Measurements from ENCODE around the gene PON1.

Gene PON1

DNA sequence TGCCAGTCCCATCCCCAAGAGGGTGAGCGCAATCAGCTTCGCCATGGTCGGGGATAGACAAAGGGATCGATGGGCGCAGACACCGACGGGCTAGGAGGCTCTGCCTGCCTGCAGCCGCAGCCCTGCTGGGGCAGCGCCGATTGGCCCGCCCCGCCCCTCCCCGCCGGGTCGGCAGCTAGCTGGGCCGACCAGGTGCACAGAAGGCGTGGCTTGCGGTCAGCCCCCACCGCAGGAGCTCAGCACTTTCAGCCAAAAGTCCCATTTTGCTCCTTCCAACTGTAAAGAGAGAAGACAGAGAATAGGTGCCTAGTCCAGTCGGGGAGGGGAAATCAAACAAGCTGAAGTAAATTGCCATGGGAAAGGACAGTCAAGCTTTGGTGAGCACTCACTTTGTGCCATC lies at the start of gene PON1:
Gene PON1, minus strand, starts transcription at position 102 of the 400 bp plus-strand sequence. Its CDS starts 57 bp downstream, at position 45.
- DNase-seq (ENCODE audit: low read depth in 2 of 2, low spot score in 1 of 2) = no peak

DNA sequence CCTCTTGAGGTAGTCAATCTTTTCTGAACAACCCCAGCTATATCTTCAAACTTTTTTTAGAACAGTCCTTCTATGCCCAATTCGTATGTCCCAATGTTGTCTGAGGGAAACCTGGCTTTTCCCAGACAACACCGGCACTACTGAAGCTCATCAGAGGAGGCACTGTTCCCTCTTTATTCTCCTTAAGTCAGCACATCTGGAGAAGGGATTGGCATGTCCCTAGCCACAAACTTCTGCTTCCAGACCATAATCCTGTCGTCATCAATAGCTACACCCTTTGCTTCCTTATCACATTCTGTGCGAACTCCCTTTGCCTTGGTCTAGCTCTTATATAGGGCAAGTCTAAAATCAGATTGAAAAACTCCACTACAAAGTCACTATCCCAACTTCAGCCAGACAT lies 49.0 kb upstream of the PON1 start:
- no peak for DNase-seq (ENCODE audit: low read depth in 2 of 2, low spot score in 1 of 2)

DNA sequence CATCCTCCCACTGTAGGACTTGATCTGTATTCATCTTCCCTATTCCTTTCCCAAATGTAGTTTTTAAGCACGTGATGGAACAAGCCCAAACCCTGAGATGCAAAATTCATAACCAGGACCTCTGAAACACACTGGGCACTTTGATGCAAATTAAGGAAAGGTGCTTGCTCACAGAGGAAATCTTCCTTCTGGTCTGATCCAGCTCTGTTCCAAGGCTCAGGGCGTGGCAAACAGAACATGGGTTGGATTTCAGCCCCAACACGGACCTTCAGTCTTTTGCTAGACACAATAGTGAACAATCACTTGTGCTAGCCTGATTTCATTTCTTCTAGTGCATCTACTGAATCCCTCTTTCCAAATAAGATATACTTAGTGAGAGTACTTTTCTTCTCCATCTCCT lies 43.9 kb upstream of the PON1 start:
- DNase-seq (ENCODE audit: low read depth in 2 of 2, low spot score in 1 of 2) = no peak

DNA sequence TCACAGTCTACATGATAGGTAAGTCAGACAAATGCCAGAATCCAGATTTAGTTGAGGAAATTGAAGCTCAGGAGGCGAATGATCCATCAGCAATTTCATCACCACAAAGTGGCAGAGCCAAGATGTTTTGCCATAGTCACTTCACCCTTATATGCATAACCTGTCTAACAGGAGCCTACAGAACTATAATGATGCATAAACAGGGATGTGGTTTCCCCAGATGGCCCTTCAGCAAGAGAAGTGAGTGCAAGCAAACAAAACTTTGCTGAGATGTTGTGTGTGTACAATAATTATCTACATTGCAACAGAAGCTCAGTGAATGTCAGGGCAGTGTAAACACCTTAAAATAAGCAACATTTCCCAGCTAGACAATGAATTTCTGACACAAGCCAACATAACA lies 43.3 kb upstream of the PON1 start:
- DNase-seq (ENCODE audit: low read depth in 2 of 2, low spot score in 1 of 2) = no peak

DNA sequence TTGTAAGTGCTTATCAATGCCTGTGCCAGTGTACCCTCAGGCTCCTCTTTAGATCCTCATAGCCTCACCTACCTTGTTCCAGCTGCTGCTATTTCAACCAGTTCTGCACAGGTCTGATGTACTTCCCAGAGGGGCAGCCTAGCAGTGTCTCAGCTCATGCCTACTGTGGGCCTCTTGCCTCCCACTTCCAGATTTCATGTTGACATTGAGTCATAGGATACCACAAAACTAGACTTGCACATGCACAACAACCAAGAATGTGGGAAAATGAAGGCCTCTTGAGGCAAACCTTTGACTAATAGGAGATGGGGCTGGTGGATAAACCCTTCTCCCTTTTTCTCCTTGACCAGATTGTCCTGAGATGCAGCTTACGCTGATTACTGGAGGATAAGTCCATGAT lies 40.8 kb upstream of the PON1 start:
- no peak for DNase-seq (ENCODE audit: low read depth in 2 of 2, low spot score in 1 of 2)

DNA sequence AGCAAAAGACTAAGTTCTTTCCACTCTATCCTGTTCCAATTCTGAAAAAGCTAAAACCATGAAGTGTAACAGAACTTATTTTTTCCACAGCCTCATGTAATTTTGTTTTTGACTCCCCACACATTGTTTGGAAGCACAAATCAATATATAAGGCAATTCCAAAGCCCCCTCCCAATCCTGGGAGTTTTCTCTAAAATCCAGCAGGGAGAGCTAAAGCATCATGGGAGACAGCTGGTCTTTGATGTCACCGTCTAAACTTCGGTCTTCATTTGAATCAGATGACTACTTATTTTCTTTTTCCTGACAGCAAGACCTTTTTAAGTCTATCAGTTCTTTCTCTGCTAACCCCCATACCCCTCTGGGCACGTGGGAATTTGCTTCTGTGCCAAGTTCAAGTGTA lies 33.3 kb upstream of the PON1 start:
- no peak for DNase-seq (ENCODE audit: low read depth in 2 of 2, low spot score in 1 of 2)

DNA sequence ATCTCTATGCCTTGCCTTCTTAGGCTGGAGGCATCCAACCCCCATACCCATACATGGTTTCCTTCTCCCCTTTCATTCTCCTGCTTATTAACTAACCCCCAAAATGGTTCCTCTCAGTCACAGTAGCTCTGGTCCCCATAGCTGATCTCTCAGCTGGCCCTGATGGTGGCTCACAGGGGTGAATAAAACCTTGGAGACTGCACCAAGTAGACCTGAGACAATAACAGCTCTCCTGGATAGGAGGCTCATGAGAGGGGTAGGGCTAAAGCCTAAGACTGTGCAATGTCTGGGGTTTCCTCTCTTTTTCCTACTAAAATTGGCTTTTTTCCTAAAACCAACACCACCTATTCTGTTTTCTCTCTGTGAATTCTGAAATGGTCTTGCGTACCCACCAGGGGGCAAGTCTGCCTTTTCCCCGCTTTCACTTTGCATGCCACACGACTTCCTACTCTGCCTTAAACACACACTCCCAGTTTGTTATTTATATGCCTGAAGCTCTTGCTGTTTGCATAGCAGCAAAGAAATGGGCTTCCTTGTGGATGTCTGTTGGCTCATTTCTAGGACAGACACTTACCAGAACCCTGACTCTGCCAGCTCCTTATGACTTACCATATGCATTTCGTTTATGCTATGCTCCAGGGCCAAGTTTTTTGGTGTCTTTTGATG lies 18.4 kb upstream of the PON1 start:
- no peak for DNase-seq (ENCODE audit: low read depth in 2 of 2, low spot score in 1 of 2)

DNA sequence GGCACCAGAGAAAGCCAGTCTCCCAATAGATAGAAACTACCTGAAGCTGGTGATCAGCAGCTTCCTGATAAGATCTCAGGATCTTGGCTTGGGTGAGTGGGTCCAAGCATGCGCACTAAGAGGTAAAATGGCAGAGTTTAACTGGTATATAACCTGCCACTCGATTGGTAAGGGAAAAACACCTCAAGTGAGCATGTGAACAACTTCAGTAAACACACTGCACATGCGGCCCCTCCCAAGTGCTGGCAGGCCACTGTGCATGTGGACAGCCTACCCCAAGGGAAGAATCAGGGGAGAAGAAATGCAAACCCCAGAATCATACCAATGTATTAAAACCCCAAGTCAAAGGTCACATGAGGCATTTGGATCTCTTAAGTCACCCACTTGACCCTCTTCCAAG lies 17.7 kb upstream of the PON1 start:
- no peak for DNase-seq (ENCODE audit: low read depth in 2 of 2, low spot score in 1 of 2)

DNA sequence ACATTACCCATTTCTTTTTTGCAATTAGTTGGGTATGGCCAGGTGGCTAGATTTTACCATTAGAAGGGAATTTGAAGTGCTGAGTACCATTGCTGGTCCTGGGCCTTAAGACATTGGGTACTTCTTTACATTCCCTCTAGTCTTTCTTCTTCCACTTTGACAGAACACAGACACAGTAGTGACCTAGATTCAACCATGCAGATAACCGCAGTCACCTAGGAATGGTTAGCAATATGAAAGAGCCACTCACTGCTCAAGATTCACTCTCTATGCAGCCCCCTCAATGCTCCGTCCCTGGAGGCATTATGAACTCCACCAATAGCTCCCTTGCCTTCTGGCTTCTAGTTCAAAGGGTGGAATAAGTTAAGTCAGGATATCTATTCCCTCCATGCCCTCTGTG lies 16.2 kb upstream of the PON1 start:
- no peak for DNase-seq (ENCODE audit: low read depth in 2 of 2, low spot score in 1 of 2)

DNA sequence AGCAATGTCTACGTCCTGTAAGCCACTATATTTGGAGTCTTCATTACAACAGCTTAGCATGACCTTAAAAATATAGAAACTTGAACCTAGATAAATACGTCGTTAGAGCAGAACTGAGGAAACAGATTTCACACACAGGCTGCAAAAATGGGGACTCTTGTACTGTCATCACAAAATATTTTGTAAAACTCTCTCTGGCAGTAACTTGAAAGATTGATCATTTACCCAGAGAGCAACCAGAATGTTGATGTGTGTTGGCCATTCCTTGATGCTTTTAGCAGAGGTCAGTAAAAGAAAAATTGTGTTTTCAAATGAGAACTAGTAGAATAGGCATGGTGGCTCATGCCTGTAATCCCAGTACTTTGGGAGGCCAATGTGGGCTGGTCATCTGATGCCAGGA lies 14.5 kb upstream of the PON1 start:
- DNase-seq (ENCODE audit: low read depth in 2 of 2, low spot score in 1 of 2) = no peak

DNA sequence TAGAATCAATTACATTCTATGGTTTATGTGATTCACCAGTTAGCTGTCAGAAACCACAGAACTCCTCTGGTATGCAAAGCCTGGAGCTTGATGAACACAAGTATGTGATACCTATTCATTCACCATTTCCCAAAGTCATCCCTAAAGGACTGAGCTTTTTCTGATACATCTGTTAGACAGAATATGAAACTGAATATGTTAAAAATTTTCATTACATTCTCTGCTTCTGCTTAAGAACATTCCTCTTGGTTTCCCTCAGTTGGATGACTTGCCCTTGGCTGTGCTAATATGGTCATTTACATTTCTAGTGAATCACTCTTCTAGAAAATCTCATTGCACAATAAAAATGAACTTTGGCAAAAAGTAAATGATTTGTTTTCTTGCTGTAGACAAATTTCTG lies 10.8 kb upstream of the PON1 start:
- DNase-seq (ENCODE audit: low read depth in 2 of 2, low spot score in 1 of 2) = no peak

DNA sequence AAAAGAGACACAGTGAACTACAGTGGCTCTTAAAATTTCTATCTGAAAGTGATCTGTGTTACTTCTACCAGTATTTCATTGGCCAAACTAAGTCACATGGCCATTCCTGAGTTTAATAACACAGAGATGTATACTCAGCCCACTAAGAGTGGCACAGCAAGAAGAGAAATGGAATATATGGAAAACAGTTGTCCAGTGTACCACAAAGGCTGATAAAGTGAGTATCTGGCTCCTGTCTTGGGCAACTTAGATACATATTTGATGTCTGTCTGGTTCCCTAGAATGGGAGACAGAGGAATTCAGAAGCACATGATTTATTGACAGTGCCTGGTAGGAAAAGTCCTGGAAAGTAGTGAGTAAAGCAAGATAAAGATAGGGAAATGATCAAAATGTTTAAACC lies 10.1 kb upstream of the PON1 start:
- no peak for DNase-seq (ENCODE audit: low read depth in 2 of 2, low spot score in 1 of 2)

DNA sequence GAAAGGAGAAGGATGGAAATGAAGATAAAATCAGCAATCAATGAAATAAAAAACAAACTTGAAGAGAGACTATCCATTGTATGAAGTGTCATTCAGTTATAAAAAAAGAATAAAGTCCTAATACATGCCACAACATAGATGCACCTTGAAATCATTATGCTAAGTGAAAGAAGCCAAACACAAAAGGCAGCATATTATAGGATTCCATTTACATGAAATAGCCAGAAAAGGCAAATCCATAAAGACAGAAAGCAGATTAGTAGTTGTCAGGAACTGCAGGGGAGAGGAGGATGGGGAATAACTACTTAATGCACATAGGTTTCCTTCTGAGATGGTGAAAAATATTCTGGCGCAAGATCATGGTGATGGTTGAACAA lies 6.6 kb upstream of the PON1 start:
- no peak for DNase-seq (ENCODE audit: low read depth in 2 of 2, low spot score in 1 of 2)

DNA sequence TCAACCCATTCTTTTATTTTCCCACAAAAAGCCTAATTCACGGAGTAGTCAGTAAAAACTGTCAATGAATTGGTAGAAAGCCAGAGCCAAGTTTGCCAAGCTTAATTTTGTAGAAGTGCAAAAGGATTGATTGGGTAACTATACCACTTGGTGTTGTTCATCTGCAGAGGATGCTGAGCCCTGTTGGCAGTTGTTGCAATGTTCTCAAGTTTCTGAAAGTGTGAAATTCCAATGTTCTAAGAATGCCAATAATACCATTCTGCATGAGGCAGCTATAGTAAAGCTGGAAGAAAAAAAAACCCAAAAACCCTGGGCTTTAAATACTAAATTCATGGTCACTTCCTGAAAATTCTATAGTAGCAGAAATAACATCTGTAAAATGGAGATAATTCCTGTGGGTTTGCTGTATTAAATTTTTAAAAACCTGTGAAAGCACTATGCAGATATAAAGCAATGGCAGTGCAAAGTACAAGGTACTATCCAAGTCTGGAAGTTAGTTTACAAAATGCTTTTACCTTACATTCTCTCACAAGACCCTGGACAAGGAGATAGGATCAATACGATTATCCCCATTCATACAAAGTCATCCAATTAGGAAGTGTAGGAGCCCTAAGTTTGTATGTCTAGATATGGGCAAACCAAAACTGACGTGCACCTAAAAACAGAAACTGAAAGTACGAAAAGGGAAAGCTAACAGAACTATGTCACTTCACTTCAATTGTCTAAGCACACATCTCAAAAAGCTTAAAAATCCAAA lies 6.0 kb upstream of the PON1 start:
- DNase-seq (ENCODE audit: low read depth in 2 of 2, low spot score in 1 of 2) = no peak

DNA sequence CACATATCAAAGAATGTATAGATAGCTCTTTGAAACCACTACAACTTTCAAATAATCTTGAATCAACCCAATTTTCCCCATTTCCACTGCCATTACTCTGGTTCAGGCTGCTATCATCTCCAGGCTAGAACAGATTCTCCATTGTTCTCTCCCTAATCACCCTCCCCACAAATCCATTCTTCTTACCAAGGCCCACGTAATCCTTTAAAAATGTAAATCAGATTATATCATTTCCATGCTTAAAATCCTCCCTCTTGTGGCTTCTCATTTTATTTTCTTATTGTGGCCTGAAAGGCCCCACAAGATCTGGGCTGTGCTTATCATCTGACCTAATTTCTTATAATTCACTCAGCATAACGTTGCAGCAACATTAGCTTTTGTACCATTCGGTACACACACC lies 3.0 kb upstream of the PON1 start:
- DNase-seq (ENCODE audit: low read depth in 2 of 2, low spot score in 1 of 2) = no peak

DNA sequence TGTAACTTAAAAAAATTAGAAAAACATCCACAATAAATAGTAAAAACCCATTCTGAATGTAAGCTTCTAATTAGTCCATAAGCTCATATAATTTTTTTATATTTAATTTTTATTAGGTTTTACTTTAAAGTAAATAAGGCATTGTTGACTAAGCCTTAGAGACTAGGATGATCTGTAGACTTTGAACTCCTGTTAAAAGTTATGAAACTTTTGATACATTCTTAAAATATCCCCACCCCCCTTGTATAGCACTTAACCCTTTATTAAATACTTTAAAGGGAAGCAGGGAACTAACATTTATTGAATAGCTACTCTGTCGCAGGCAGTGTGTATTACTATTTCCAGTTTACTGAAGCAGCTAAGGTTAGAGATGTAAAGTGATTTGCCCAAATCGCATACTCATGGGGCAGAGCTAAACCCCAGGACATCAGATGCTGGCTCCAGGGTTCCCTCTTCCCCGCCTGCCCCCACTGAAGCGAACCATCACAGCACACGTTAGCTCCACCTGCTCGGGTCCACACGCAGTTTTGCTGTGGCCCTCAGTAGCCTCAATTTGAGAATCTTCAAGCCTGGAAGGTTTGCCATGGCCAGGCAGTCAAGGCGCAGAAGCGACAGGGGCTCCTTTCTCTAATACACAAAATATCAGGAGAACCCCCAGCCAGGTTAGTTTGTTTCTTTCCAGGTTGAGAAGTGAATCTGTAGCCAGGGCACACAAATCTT lies 762 bp downstream of the PON1 start:
- DNase-seq (ENCODE audit: low read depth in 2 of 2, low spot score in 1 of 2) = no peak

DNA sequence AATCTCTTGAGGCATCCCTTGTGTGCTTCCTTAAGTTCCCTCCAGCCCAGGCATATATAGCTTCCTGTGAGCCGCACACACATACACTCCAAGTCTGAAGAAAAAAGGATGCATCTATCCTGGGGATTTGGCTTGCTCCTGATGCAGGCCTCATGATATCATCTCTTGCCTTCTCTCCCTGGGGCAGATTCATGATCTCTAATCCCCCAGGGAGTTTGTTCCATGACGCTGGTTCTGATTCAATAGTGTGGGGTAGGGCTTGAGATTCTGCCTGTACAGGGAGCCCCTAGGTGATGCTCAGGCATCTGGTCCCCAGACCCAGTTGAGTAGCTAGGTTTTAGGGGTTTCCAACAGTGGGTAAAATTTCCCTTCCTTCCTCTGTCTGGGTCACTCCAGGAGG lies 1.5 kb downstream of the PON1 start:
- DNase-seq (ENCODE audit: low read depth in 2 of 2, low spot score in 1 of 2) = no peak

DNA sequence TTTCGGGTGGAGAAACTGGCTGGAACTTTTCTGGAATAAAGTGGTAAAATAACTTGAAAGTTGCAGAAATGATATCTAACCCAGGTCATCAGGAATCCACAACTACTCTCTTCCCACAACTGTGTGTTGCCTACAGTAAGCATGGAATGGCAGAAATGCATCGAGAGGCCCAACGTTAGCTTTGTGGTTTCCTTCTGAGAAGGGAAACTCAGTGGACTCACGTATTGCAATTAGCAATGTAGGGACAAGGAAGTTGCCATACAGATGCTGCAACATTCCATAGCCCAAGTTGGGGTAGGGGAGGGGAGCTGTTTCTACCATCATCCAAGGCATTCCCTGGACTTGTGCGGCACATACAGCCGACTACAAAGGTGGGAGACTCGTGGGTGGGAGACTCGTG lies 1.9 kb downstream of the PON1 start:
- no peak for DNase-seq (ENCODE audit: low read depth in 2 of 2, low spot score in 1 of 2)

DNA sequence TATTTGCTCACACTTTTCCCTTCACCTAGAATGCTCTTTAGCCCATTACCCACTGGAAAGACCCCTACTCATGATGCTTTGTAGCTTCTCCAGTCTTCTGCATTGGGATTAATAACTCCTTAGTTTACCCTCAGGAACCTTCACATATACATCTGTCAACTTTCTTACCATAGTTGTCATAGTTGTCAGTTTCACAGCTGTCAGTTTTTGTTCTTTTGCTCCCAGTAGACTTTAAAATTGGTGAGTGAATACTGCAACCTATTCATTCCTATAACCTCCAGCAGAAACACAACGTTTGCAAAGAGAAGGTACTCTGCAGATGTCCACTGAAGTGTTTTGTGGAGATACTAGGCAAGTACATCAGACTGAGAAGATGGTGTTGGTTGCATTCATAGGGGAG lies 2.6 kb downstream of the PON1 start:
- no peak for DNase-seq (ENCODE audit: low read depth in 2 of 2, low spot score in 1 of 2)

DNA sequence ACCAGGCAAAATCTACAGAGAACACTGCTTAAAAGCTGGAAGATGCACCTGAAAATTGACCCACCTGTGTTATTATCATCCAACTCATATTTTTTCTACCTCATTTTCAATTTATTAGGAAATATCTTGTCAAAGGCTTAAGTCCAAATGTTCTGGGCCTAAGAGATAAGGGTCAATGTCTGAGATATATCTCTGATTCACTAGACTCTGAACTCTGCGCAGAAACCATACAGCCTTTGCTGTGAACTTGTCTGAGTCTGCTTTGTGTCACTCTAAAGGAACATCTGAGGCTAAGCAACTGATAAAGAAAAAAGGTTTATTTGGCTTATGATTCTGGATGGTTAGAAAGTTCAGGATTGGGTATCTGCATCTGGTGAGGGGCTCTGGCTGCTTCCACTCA lies 3.7 kb downstream of the PON1 start:
- DNase-seq (ENCODE audit: low read depth in 2 of 2, low spot score in 1 of 2) = no peak

DNA sequence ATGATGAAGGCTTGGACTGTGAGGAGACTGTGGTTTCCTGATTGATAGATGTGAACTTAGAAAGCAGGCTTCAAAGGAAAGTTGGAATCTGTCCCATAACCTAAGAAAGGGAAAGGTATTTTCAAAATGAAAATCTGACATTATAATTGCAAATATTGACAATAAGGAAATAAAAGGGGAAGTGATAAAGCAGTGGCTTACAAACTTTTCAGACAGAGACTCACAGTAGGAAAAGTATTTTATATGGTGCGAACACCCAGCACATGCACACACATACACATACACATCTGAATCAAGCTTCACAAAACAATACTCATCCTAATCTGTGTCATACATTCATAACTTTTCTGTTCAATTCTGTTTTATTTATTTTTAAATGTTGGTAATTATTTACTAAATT lies 4.8 kb downstream of the PON1 start:
- no peak for DNase-seq (ENCODE audit: low read depth in 2 of 2, low spot score in 1 of 2)

DNA sequence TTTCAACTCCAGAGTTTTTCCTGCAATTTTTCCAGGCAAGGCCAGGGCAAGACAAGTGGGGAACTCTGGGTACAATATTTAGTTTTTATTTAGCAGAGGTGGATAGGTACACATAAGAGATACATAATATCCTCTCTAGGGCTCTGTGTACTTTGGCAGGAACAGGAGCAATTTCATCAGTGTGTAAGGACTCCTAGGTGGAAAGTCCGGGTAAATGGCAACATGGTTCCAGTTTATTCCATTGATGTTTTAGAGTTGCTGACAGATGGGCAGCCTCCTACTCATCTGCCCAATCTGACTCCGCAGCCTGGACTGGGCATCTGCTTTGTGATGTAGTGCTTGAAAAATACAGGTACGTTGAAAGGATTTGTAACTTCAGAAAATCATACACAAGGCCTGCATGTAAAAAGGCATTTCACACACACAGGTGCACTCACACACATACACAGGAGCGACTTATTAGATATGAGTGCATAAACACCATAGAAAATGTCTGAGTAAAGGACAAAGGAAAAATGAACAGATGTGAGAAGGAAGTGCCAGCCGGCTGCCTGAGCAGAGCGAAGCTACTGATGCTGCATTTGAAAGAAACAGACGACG lies 5.7 kb downstream of the PON1 start:
- no peak for DNase-seq (ENCODE audit: low read depth in 2 of 2, low spot score in 1 of 2)
